ENCODE measurements around the gene DCAF11.

The DCAF11 gene

DNA sequence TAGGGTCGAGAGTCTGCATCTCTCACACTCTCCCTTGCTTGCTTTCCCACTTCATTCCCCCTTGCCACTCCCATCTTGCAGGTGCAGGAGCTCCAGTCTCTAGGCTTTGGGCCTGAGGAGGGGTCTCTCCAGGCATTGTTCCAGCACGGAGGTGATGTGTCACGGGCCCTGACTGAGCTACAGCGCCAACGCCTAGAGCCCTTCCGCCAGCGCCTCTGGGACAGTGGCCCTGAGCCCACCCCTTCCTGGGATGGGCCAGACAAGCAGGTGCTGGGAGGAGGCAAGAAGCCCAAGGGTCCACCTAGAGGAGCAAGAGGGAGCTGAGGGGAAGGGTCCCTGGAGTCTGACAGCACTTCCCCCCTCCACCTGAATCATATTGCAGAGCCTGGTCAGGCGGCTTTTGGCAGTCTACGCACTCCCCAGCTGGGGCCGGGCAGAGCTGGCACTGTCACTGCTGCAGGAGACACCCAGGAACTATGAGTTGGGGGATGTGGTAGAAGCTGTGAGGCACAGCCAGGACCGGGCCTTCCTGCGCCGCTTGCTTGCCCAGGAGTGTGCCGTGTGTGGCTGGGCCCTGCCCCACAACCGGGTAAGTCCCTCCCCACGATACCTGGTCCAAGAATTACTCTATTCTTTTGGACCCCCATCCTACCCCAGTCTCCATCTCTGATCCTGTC lies 37.0 kb downstream of the DCAF11 start:
- TF ChIP-seq TAF1 (IDR thresholded peaks at IDR 0.05; ENCODE audit: low read depth, low read length) (no peak), POLR2A (IDR thresholded peaks at IDR 0.05; ENCODE audit: low read depth, low read length) (no peak), SPI1 (IDR thresholded peaks at IDR 0.05; ENCODE audit: low read depth, low read length) (no peak), PAX5 (IDR thresholded peaks at IDR 0.05; ENCODE audit: insufficient read depth, low read length, severe bottlenecking) (no peak), POLR2AphosphoS5 (IDR thresholded peaks at IDR 0.05; ENCODE audit: low read depth, low read length) (no peak), POU2F2 (IDR thresholded peaks at IDR 0.05; ENCODE audit: low read depth, low read length) (no peak)
- DNase-seq (ENCODE audit: insufficient read length, low spot score): no peak
- FAIRE-seq: no peak

DNA sequence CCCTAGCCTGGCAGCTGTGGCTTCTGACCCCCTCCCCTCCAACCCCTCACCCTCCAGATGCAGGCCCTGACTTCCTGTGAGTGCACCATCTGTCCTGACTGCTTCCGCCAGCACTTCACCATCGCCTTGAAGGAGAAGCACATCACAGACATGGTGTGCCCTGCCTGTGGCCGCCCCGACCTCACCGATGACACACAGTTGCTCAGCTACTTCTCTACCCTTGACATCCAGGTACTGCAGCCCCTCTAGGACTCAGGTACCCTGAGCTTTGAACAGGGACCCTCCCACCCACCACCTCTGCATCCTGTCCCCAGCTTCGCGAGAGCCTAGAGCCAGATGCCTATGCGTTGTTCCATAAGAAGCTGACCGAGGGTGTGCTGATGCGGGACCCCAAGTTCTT lies 40.5 kb downstream of the DCAF11 start:
- no peak for TF ChIP-seq POLR2A (IDR thresholded peaks at IDR 0.05; ENCODE audit: low read depth, low read length)
- TF ChIP-seq SPI1 (IDR thresholded peaks at IDR 0.05; ENCODE audit: low read depth, low read length): no peak
- no peak for TF ChIP-seq PAX5 (IDR thresholded peaks at IDR 0.05; ENCODE audit: insufficient read depth, low read length, severe bottlenecking)
- TF ChIP-seq TAF1 (IDR thresholded peaks at IDR 0.05; ENCODE audit: low read depth, low read length): no peak
- no peak for TF ChIP-seq POU2F2 (IDR thresholded peaks at IDR 0.05; ENCODE audit: low read depth, low read length)
- FAIRE-seq (no peak), DNase-seq (ENCODE audit: insufficient read length, low spot score) (no peak)

DNA sequence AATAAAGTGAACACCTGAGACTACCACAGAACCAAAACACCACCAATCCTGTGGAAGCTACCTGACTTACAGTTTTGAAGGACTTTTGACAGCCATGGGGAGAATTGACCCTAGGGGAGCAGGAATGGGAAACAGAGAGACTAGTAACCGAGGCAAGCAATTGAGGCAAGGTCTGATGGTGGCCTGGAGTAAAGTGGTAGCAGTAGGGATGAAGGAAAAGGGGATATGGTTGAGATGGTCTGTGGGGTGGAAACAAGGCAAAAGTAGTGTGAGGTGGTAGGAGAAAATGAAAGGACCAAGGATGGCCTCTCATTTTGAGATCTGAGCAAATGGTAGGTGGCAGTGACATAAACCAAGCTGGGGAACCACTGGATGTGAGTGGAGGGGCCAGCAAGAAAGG lies 42.3 kb downstream of the DCAF11 start:
- TF ChIP-seq SPI1 (IDR thresholded peaks at IDR 0.05; ENCODE audit: low read depth, low read length): no peak
- no peak for TF ChIP-seq PAX5 (IDR thresholded peaks at IDR 0.05; ENCODE audit: insufficient read depth, low read length, severe bottlenecking)
- no peak for TF ChIP-seq TAF1 (IDR thresholded peaks at IDR 0.05; ENCODE audit: low read depth, low read length)
- no peak for TF ChIP-seq POLR2AphosphoS5 (IDR thresholded peaks at IDR 0.05; ENCODE audit: low read depth, low read length)
- TF ChIP-seq POLR2A (IDR thresholded peaks at IDR 0.05; ENCODE audit: low read depth, low read length): no peak
- no peak for TF ChIP-seq POU2F2 (IDR thresholded peaks at IDR 0.05; ENCODE audit: low read depth, low read length)
- DNase-seq (ENCODE audit: insufficient read length, low spot score) (no peak), FAIRE-seq (no peak)

DNA sequence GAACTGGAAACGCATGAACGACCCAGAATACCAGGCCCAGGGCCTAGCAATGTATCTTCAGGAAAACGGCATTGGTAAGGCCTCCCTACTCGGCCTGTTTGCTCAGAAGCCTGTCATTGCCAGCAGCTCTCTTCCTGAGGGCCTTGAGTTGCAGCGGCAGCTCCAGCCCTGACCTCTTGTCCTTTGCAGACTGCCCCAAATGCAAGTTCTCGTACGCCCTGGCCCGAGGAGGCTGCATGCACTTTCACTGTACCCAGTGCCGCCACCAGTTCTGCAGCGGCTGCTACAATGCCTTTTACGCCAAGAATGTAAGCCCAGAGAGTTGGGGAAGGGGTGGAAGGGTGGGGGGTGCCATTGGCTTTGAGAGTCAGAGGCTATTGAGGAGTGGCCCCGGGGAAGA lies 42.8 kb downstream of the DCAF11 start:
- DNase-seq (ENCODE audit: insufficient read length, low spot score): no peak
- TF ChIP-seq POLR2AphosphoS5 (IDR thresholded peaks at IDR 0.05; ENCODE audit: low read depth, low read length): no peak
- no peak for TF ChIP-seq TAF1 (IDR thresholded peaks at IDR 0.05; ENCODE audit: low read depth, low read length)
- no peak for TF ChIP-seq POLR2A (IDR thresholded peaks at IDR 0.05; ENCODE audit: low read depth, low read length)
- no peak for TF ChIP-seq PAX5 (IDR thresholded peaks at IDR 0.05; ENCODE audit: insufficient read depth, low read length, severe bottlenecking)
- no peak for TF ChIP-seq SPI1 (IDR thresholded peaks at IDR 0.05; ENCODE audit: low read depth, low read length)
- TF ChIP-seq POU2F2 (IDR thresholded peaks at IDR 0.05; ENCODE audit: low read depth, low read length): no peak
- no peak for FAIRE-seq

DNA sequence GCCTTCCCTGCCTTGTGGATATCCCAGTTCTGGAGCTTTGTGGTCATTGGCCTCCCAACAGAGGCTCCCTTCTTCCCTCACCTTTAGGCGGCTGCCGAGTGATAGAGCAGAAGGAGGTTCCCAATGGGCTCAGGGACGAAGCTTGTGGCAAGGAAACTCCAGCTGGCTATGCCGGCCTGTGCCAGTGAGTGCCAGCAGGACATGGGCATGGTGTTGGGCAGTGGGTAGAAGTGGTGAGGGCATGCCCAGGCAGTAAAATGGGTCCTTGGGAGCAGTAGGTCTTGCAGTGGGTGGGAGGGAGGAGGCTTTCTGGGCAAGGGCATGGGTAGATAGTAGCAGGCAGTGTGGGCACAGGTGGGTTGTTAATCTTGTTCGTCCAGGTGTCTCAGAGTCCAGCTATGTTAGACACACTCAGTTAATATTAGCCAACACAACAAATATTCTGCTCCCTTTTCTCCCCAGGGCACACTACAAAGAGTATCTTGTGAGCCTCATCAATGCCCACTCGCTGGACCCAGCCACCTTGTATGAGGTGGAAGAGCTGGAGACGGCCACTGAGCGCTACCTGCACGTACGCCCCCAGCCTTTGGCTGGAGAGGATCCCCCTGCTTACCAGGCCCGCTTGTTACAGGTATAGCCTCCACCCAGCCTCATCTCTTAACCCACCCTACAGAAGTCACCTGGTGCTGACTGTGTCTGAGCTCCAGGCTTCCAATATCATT lies 45.4 kb downstream of the DCAF11 start:
- peak; percentile 23 for FAIRE-seq
- no peak for DNase-seq (ENCODE audit: insufficient read length, low spot score)
- TF ChIP-seq POLR2A (IDR thresholded peaks at IDR 0.05; ENCODE audit: low read depth, low read length) (0 out of 2 replicates have a peak, but pooled peaks have one; percentile 29), PAX5 (IDR thresholded peaks at IDR 0.05; ENCODE audit: insufficient read depth, low read length, severe bottlenecking) (no peak)

GRCh38 chr14:24160499-24160849 lies 45.9 kb downstream of the DCAF11 start:
- FAIRE-seq (no peak), DNase-seq (ENCODE audit: insufficient read length, low spot score) (no peak)
- TF ChIP-seq TAF1 (IDR thresholded peaks at IDR 0.05; ENCODE audit: low read depth, low read length) (no peak), POLR2A (IDR thresholded peaks at IDR 0.05; ENCODE audit: low read depth, low read length) (no peak), POLR2AphosphoS5 (IDR thresholded peaks at IDR 0.05; ENCODE audit: low read depth, low read length) (no peak), SPI1 (IDR thresholded peaks at IDR 0.05; ENCODE audit: low read depth, low read length) (no peak), POU2F2 (IDR thresholded peaks at IDR 0.05; ENCODE audit: low read depth, low read length) (no peak), PAX5 (IDR thresholded peaks at IDR 0.05; ENCODE audit: insufficient read depth, low read length, severe bottlenecking) (no peak)

DNA sequence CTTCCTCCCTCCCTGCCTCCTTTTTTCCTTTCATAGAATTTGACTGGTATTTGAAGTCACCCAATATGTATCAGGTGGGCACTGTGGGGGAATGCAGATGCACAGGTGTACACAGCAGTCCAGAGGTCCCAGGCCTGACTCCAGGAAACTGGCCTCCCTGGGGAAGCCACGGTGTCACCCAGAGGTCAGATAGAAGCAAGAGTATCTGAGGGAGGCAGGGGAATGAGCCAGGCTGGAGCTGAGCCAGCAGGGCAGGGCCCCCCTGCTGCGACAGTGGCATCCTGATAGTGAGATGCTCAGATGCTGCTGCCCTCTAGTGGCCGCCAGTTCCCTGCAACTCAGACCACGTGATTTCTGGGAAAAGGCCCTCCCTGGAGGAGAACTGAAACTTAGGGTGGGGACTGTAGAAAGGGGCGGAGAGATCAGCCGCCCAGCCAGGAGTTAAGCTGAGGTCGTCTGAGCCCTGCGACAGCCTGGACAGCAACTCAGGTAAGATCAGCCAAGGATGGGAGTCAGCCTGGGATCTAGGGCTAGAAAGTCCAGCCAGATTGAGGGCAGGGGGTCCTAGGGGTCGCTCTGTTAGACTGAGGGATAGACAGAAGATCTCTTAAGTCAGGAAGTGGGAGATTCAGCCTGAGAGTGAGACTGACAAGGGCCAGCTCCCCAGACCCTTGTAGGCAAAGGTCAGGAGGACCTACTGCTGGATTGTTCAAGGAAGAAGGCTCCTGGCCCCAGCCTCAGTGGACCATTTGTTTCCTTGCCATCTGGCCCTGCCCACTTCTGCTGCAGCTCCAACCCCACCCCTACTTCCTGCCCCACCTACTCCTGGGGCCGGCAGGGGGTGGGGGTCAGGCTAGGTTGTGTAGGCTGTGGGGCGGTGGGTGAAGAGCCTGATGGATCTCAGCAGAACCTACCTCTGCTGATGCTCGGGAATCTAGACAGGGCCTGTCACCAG lies 46.5 kb downstream of the DCAF11 start, which contains the start of gene IRF9:
TSS of gene IRF9 (plus strand) at position 416 of the 955 bp plus-strand sequence. CDS start 880 bp downstream, outside the sequence.
- peak; percentile 98 for TF ChIP-seq POLR2AphosphoS5 (IDR thresholded peaks at IDR 0.05; ENCODE audit: low read depth, low read length)
- TF ChIP-seq TAF1 (IDR thresholded peaks at IDR 0.05; ENCODE audit: low read depth, low read length): peak; percentile 93
- peak; percentile 94 for TF ChIP-seq SPI1 (IDR thresholded peaks at IDR 0.05; ENCODE audit: low read depth, low read length)
- TF ChIP-seq POU2F2 (IDR thresholded peaks at IDR 0.05; ENCODE audit: low read depth, low read length): peak; percentile 93
- TF ChIP-seq PAX5 (IDR thresholded peaks at IDR 0.05; ENCODE audit: insufficient read depth, low read length, severe bottlenecking): no peak
- peak; percentile 99 for TF ChIP-seq POLR2A (IDR thresholded peaks at IDR 0.05; ENCODE audit: low read depth, low read length)
- peak; percentile 99 for FAIRE-seq

GRCh38 chr14:24162093-24162492 lies 47.5 kb downstream of the DCAF11 start:
- FAIRE-seq (peak; percentile 16), DNase-seq (ENCODE audit: insufficient read length, low spot score) (no peak)
- TF ChIP-seq POU2F2 (IDR thresholded peaks at IDR 0.05; ENCODE audit: low read depth, low read length) (0 out of 2 replicates have a peak, but pooled peaks have one; percentile 19), TAF1 (IDR thresholded peaks at IDR 0.05; ENCODE audit: low read depth, low read length) (no peak)

More for the DNA sequence above, 46.5 kb downstream of the DCAF11 start, which contains the start of gene IRF9:
- DNase-seq (ENCODE audit: insufficient read length, low spot score): peak; percentile 89

- no peak for DNase-seq (ENCODE audit: insufficient read length, low spot score)
- TF ChIP-seq POLR2A (IDR thresholded peaks at IDR 0.05; ENCODE audit: low read depth, low read length): no peak
- no peak for TF ChIP-seq TAF1 (IDR thresholded peaks at IDR 0.05; ENCODE audit: low read depth, low read length)
- TF ChIP-seq PAX5 (IDR thresholded peaks at IDR 0.05; ENCODE audit: insufficient read depth, low read length, severe bottlenecking): no peak
- no peak for TF ChIP-seq POLR2AphosphoS5 (IDR thresholded peaks at IDR 0.05; ENCODE audit: low read depth, low read length)
- no peak for TF ChIP-seq SPI1 (IDR thresholded peaks at IDR 0.05; ENCODE audit: low read depth, low read length)
- TF ChIP-seq POU2F2 (IDR thresholded peaks at IDR 0.05; ENCODE audit: low read depth, low read length): no peak
- FAIRE-seq: no peak
Measured at GRCh38 chr14:24164518-24164991, 50.0 kb downstream of the DCAF11 start.
